HepG2 (cell line): Measurements from ENCODE around the gene IFNL1. TPM values are rescaled to one million over a fixed set of nuclear protein-coding genes. Genes with fewer than 3 reads are reported as not detected.

ENCODE experiments used
- DR1 ChIP-seq: sonication (generic); formaldehyde crosslinking; IDR thresholded peaks from 2 replicates; pipeline ENCODE4 v1.8.0; 2021; ENCODE audit warnings: mild to moderate bottlenecking, missing genetic modification reagents, inconsistent platforms
- ELF1 ChIP-seq: sonication (generic); formaldehyde crosslinking; IDR thresholded peaks from 2 replicates; pipeline ENCODE4 v1.4.0; 2020; ENCODE audit warnings: missing genetic modification reagents
- HDAC1 ChIP-seq: sonication (generic); formaldehyde crosslinking; IDR thresholded peaks from 2 replicates; pipeline ENCODE4 v1.5.1; 2020; ENCODE audit warnings: mild to moderate bottlenecking, missing genetic modification reagents
- HDAC6 ChIP-seq: fragments of 200-600 bp; sonication (generic); IDR thresholded peaks from 2 replicates; pipeline ENCODE4 v1.7.0; 2017; ENCODE audit warnings: mild to moderate bottlenecking, antibody characterized with exemption, low read length, low read depth
- KAT7 ChIP-seq: IDR thresholded peaks from 2 replicates; pipeline ENCODE4 v1.6.1; 2018; ENCODE audit warnings: borderline replicate concordance, missing compliant biosample characterization
- MTF2 ChIP-seq: sonication (generic); formaldehyde crosslinking; IDR thresholded peaks from 2 replicates; pipeline ENCODE4 v1.5.0; 2020; ENCODE audit warnings: missing genetic modification reagents, borderline replicate concordance
- MXD4 ChIP-seq: IDR thresholded peaks from 2 replicates; pipeline ENCODE4 v1.6.1; 2016; ENCODE audit warnings: mild to moderate bottlenecking, missing biosample characterization, missing genetic modification reagents
- REXO4 ChIP-seq: sonication (generic); formaldehyde crosslinking; IDR thresholded peaks from 2 replicates; pipeline ENCODE4 v1.8.0; 2022; ENCODE audit warnings: missing genetic modification reagents, mild to moderate bottlenecking, borderline replicate concordance
- RFX3 ChIP-seq: IDR thresholded peaks from 2 replicates; pipeline ENCODE4 v1.6.1; 2016; ENCODE audit warnings: missing biosample characterization, missing genetic modification reagents
- RFXANK ChIP-seq: IDR thresholded peaks from 2 replicates; pipeline ENCODE4 v1.6.1; 2016
- TBL1XR1 ChIP-seq: fragments of 150-350 bp; IDR thresholded peaks from 2 replicates; pipeline ENCODE4 v1.6.1; 2014; ENCODE audit warnings: borderline replicate concordance, low read length; ENCODE audit not compliant: partially characterized antibody
- TBX2 ChIP-seq: sonication (generic); formaldehyde crosslinking; IDR thresholded peaks from 2 replicates; pipeline ENCODE4 v1.5.0; 2020; ENCODE audit warnings: missing genetic modification reagents, mild to moderate bottlenecking, borderline replicate concordance
- ZMYM2 ChIP-seq: sonication (generic); formaldehyde crosslinking; IDR thresholded peaks from 2 replicates; pipeline ENCODE4 v1.8.0; 2022; ENCODE audit warnings: mild to moderate bottlenecking, missing genetic modification reagents
- ZNF292 ChIP-seq: sonication (generic); formaldehyde crosslinking; IDR thresholded peaks from 2 replicates; pipeline ENCODE4 v1.8.1; 2022; ENCODE audit warnings: mild to moderate bottlenecking, low read depth, missing genetic modification reagents, borderline replicate concordance
- ZNF34 ChIP-seq: sonication (generic); formaldehyde crosslinking; IDR thresholded peaks from 2 replicates; pipeline ENCODE4 v1.4.0; 2020; ENCODE audit warnings: mild to moderate bottlenecking, missing genetic modification reagents, borderline replicate concordance
- ZNF672 ChIP-seq: sonication (generic); formaldehyde crosslinking; IDR thresholded peaks from 2 replicates; pipeline ENCODE4 v1.8.1; 2022; ENCODE audit warnings: missing genetic modification reagents
- ZNF737 ChIP-seq: sonication (generic); formaldehyde crosslinking; IDR thresholded peaks from 2 replicates; pipeline ENCODE4 v1.5.0; 2020; ENCODE audit warnings: missing genetic modification reagents, mild to moderate bottlenecking, borderline replicate concordance
- polyA plus RNA-seq, 8 experiments: library from polyadenylated mRNA; depleted of rRNA in 3 of 8; stranded (reverse) in 7 of 8; unstranded in 1 of 8; fragments of >200 nt; fragmentation: Illumina TruSeq in 4 of 8; extraction: Trizol in 4 of 8; gene quantifications; 2 replicates each; pipeline versions ENCODE4 v1.2.1 to v1.2.3, GENCODE V29; 2011 to 2016; ENCODE audit warnings: low read depth in 4 of 8, missing spikeins in 1 of 8, mixed read lengths in 1 of 8; ENCODE audit not compliant: insufficient read depth in 1 of 8
- total RNA-seq, 5 experiments: library from RNA; depleted of rRNA; stranded (reverse); fragments of >200 nt; fragmentation: Illumina TruSeq; extraction: Trizol; gene quantifications; 2 replicates each; pipeline ENCODE4 v1.2.3, GENCODE V29; 2016; ENCODE audit warnings: low read depth in 1 of 5
- TF ChIP-seq, protein P1 (sequence below): sonication (generic); formaldehyde crosslinking; IDR thresholded peaks from 2 replicates; pipeline ENCODE4 v1.8.0; 2022; ENCODE audit warnings: low read depth, missing genetic modification reagents
- TF ChIP-seq, protein P2 (sequence below): sonication (generic); formaldehyde crosslinking; conservative IDR thresholded peaks from 2 replicates; pipeline ENCODE4 v1.8.0; 2022; ENCODE audit warnings: low read depth, missing genetic modification reagents
- TF ChIP-seq, protein P3 (sequence below): sonication (generic); formaldehyde crosslinking; IDR thresholded peaks from 2 replicates; pipeline ENCODE4 v1.4.0; 2020; ENCODE audit warnings: mild to moderate bottlenecking, missing genetic modification reagents
- TF ChIP-seq, protein P4 (sequence below): sonication (generic); formaldehyde crosslinking; IDR thresholded peaks from 2 replicates; pipeline ENCODE4 v1.4.0; 2020; ENCODE audit warnings: missing genetic modification reagents

The IFNL1 gene
- total and polyA plus RNA-seq, 2 of the 13 experiments (the other 11 are each of a cell fraction or from before 2014, with no cell fraction given): not detected

DNA sequence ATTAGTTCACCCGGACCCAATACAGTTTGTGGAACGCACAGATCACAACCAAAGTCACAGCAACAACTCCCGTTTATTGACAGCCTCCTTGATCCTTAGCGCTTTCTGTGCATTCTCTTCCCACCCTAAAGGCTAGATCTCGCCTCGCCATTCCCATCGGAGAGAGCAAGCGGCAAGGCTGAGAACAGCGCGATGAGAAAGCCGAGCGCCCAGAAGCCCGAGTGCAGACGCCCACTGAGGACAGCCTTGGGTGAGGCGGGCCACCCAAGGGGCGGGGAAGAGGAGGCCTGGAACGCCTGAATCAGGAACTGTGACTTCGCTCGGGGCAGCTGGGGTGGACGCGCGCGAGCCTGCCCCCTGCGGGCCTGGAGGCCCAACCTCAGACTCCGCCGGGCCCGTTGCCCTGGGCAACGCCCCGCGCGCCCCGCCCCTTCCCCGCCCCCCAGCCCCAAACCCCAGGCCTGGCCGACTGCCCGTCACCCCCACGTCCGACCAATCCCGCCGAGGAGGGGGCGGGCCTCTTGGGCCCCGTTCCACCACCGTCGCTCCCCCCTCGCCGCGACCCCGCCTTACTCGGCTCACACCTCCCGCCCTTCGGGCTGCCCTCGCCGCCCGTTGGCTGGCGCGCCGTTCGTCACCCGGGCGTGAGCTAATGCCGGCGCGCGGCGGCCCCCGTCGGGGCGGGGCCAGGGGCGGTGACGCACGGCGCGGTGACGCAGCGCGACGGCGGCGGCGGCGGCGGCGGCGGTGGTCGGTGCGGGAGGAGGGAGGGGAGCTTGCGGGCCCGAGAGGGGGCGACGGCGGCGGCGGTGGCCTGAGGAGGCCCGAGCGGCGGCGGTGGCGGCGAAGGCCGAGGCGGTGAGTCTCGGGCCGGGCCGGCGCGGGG, 45.8 kb downstream of the IFNL1 start, which contains the start of gene SAMD4B (continued):
- TF ChIP-seq, protein P1, sequence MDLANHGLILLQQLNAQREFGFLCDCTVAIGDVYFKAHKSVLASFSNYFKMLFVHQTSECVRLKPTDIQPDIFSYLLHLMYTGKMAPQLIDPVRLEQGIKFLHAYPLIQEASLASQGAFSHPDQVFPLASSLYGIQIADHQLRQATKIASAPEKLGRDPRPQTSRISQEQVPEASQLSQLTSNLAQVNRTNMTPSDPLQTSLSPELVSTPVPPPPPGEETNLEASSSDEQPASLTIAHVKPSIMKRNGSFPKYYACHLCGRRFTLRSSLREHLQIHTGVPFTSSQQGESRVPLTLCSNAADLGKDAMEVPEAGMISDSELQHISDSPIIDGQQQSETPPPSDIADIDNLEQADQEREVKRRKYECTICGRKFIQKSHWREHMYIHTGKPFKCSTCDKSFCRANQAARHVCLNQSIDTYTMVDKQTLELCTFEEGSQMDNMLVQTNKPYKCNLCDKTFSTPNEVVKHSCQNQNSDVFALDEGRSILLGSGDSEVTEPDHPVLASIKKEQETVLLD (CRISPR knock-in tag): peak; percentile 64; the same call in 1 of the 2 replicates
- TF ChIP-seq TBX2 (CRISPR knock-in tag) (peak; percentile 38; the same call in 1 of the 2 replicates), HDAC6 (no peak), RFXANK (CRISPR knock-in tag) (no peak), ZNF34 (CRISPR knock-in tag) (no peak), RFX3 (CRISPR knock-in tag) (peak; percentile 71), ZNF737 (CRISPR knock-in tag) (no peak), MXD4 (no peak), REXO4 (no peak), HDAC1 (peak; percentile 85), ZMYM2 (CRISPR knock-in tag) (no peak), TBL1XR1 (no peak), ZNF672 (CRISPR knock-in tag) (no peak), DR1 (CRISPR knock-in tag) (peak; percentile 76; the same call in 1 of the 2 replicates), ELF1 (peak; percentile 88), MTF2 (CRISPR knock-in tag) (no peak), KAT7 (CRISPR knock-in tag) (peak; percentile 67; the same call in 1 of the 2 replicates), ZNF292 (CRISPR knock-in tag) (0 out of 2 replicates have a peak, but pooled peaks have one; percentile 30)
- TF ChIP-seq, protein P2, sequence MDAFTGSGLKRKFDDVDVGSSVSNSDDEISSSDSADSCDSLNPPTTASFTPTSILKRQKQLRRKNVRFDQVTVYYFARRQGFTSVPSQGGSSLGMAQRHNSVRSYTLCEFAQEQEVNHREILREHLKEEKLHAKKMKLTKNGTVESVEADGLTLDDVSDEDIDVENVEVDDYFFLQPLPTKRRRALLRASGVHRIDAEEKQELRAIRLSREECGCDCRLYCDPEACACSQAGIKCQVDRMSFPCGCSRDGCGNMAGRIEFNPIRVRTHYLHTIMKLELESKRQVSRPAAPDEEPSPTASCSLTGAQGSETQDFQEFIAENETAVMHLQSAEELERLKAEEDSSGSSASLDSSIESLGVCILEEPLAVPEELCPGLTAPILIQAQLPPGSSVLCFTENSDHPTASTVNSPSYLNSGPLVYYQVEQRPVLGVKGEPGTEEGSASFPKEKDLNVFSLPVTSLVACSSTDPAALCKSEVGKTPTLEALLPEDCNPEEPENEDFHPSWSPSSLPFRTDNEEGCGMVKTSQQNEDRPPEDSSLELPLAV (CRISPR knock-in tag): 0 out of 2 replicates have a peak, but pooled peaks have one; percentile 42
- TF ChIP-seq, protein P3, sequence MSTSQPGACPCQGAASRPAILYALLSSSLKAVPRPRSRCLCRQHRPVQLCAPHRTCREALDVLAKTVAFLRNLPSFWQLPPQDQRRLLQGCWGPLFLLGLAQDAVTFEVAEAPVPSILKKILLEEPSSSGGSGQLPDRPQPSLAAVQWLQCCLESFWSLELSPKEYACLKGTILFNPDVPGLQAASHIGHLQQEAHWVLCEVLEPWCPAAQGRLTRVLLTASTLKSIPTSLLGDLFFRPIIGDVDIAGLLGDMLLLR (CRISPR knock-in tag): no peak; the same call in 1 of the 2 replicates
- TF ChIP-seq, protein P4, sequence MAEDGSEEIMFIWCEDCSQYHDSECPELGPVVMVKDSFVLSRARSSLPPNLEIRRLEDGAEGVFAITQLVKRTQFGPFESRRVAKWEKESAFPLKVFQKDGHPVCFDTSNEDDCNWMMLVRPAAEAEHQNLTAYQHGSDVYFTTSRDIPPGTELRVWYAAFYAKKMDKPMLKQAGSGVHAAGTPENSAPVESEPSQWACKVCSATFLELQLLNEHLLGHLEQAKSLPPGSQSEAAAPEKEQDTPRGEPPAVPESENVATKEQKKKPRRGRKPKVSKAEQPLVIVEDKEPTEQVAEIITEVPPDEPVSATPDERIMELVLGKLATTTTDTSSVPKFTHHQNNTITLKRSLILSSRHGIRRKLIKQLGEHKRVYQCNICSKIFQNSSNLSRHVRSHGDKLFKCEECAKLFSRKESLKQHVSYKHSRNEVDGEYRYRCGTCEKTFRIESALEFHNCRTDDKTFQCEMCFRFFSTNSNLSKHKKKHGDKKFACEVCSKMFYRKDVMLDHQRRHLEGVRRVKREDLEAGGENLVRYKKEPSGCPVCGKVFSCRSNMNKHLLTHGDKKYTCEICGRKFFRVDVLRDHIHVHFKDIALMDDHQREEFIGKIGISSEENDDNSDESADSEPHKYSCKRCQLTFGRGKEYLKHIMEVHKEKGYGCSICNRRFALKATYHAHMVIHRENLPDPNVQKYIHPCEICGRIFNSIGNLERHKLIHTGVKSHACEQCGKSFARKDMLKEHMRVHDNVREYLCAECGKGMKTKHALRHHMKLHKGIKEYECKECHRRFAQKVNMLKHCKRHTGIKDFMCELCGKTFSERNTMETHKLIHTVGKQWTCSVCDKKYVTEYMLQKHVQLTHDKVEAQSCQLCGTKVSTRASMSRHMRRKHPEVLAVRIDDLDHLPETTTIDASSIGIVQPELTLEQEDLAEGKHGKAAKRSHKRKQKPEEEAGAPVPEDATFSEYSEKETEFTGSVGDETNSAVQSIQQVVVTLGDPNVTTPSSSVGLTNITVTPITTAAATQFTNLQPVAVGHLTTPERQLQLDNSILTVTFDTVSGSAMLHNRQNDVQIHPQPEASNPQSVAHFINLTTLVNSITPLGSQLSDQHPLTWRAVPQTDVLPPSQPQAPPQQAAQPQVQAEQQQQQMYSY (CRISPR knock-in tag): no peak
